ENCODE results near the gene ASXL1. TPM values are rescaled to one million over a fixed set of nuclear protein-coding genes. Genes with fewer than 3 reads are reported as not detected.

Gene ASXL1
- total and polyA plus RNA-seq, 10 of the 15 experiments (the other 5 are each of a cell fraction or from before 2014, with no cell fraction given) = 11.0 to 87.6 (median 56.8) TPM

DNA sequence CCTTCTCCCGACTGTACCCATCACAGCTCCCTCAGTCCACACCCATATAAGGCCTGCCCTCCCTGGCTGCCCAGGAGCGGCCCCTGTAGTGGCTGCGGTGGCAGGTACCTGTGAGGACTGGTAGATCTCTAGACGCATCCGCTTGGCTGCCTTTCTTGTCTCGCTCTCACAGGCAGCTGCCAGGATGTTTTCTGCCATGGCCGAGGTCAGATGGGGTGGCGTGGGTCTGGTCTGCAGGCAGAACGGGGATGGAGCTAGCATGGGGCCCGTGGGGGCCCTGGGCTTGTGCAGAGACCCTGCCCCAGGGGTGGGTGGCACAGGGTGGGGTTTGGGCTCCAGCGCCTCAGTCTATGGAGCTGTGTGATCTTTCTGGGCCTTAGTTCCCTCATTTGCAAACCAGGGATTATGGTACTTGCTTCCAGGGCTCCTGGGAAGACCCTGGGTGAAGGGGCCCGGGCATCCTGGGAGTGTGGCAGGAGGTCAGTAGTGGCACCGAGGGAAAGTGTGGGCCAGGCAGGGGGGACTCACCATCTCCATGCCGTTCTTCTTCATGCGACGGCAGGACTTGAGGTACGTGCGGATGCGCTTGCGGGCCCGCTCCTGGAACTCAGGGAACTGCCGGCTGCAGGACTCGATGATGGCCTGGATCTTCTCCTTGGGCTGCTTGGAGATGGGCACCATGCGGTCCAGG lies 94.8 kb downstream of the ASXL1 start:
- no peaks in the 10 kb centered on the region for H3K9me3 ChIP-seq (replicated peaks; ENCODE audit: control insufficient read depth, insufficient read depth, low read length)
- no TSS peak for BruUV-seq (replicated peaks)
- ATAC-seq (no peak), DNase-seq (ENCODE audit: low read depth, low spot score) (no peak), FAIRE-seq (no peak)
- intact Hi-C loops (cut with micrococcal nuclease; ENCODE audit: unreplicated experiment) = no loop called here
- POLR2A ChIA-PET = no interaction called here
- H3K79me2 ChIP-seq (ENCODE audit: control insufficient read depth, insufficient read depth, low read length) = no peaks in the 10 kb centered on the region
- CTCF ChIA-PET = interaction anchor here (1.6 kb wide), 1 partner anchor 115 kb away, joined by 5 read pairs; no protein-coding TSS in a partner anchor
- H3K4me2 ChIP-seq (ENCODE audit: control insufficient read depth, insufficient read depth) = no peak overlapping the region
- H3K27me3 ChIP-seq (replicated peaks in 1 of 2; ENCODE audit: control insufficient read depth in 2 of 2, insufficient read depth in 2 of 2, low read length in 1 of 2) = no peaks in the 10 kb centered on the region
- 70% methylated on average over 23 of the region's 24 CpGs for WGBS (ENCODE audit: insufficient coverage, insufficient replicate concordance, low lambda C conversion rate, missing lambda C conversion rate)
- TF ChIP-seq SMARCA5 (IDR thresholded peaks at IDR 0.05) (no peak), CHD1 (IDR thresholded peaks at IDR 0.05; ENCODE audit: low read depth, low read length) (no peak), RFX5 (IDR thresholded peaks at IDR 0.05; ENCODE audit: low read depth, low read length) (no peak), HCFC1 (IDR thresholded peaks at IDR 0.05; ENCODE audit: low read length) (no peak), KLF5 (IDR thresholded peaks at IDR 0.05; ENCODE audit: partially characterized antibody) (no peak), SREBF2 (IDR thresholded peaks at IDR 0.05; ENCODE audit: low read length) (no peak), SIN3A (IDR thresholded peaks at IDR 0.05; ENCODE audit: low read depth, low read length) (no peak)
- H3K36me3 ChIP-seq (ENCODE audit: control insufficient read depth in 2 of 2, insufficient read depth in 2 of 2, low read length in 1 of 2) = no peaks in the 10 kb centered on the region; a peak in 1 of 4 replicates
- no peaks in the 10 kb centered on the region for H4K20me1 ChIP-seq (ENCODE audit: control insufficient read depth, insufficient read depth)
- no peak overlapping the region for H3K4me3 ChIP-seq
- no peak overlapping the region for H2AFZ ChIP-seq (ENCODE audit: control insufficient read depth, low read depth, low read length)
- SMC1A ChIA-PET (ENCODE audit: uncharacterized antibody, unreplicated experiment) = no interaction called here
- no peaks in the 10 kb centered on the region for H3K4me1 ChIP-seq (ENCODE audit: control insufficient read depth, insufficient read depth, low read length)
- H3K9ac ChIP-seq (ENCODE audit: control insufficient read depth, insufficient read depth, low read length) = no peak overlapping the region
- no peak overlapping the region for H3K27ac ChIP-seq (ENCODE audit: control insufficient read depth, insufficient read depth)
- in situ Hi-C loops (cut with MboI) = no loop called here
- RAD21 ChIA-PET (ENCODE audit: unreplicated experiment) = no interaction called here

DNA sequence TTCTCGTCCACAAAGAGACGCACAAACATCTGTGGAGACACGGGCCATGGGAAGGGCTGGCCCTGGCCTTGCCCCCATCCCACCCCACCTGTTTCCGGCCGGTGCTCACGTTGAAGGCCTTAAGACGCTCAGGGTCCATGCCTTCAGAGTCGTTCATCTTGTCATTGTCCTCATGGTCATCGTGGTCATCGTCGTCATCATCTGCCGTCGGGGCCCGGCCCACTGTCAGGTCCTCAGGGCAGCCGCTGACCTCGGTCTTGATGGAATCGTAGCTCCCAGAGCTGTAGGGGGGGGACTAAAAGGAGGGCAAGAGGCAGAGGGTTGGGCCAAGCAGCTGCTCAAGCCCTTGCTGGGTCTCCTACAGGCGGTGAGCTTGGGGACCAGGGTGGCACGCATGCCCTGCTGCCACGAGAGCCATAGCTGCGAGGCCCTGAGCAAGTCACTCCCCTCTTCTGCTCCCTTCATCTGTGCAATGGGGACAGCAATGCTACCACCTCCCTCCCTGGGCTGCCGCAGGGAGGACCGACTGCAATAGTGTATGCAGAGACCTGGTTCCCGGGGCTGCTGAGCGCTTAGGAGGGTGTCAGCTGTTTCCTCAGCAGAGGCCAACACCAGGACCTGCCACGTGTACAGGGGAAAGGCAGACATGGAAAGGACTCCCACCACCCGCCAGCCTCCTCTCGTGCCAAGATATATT lies 95.5 kb downstream of the ASXL1 start:
- H3K4me3 ChIP-seq = no peak overlapping the region
- WGBS (ENCODE audit: insufficient coverage, insufficient replicate concordance, low lambda C conversion rate, missing lambda C conversion rate) = 59% methylated on average over 26 of the region's 28 CpGs
- no peak overlapping the region for H3K27ac ChIP-seq (ENCODE audit: control insufficient read depth, insufficient read depth)
- in situ Hi-C loops (cut with MboI) (no loop called here), intact Hi-C loops (cut with micrococcal nuclease; ENCODE audit: unreplicated experiment) (no loop called here)
- H4K20me1 ChIP-seq (ENCODE audit: control insufficient read depth, insufficient read depth) = no peaks in the 10 kb centered on the region
- H3K36me3 ChIP-seq (ENCODE audit: control insufficient read depth in 2 of 2, insufficient read depth in 2 of 2, low read length in 1 of 2) = no peaks in the 10 kb centered on the region; a peak in 1 of 4 replicates
- no peaks in the 10 kb centered on the region for H3K27me3 ChIP-seq (replicated peaks in 1 of 2; ENCODE audit: control insufficient read depth in 2 of 2, insufficient read depth in 2 of 2, low read length in 1 of 2)
- CTCF ChIA-PET = interaction anchor here (1.6 kb wide), 1 partner anchor 116 kb away, joined by 5 read pairs; no protein-coding TSS in a partner anchor
- RAD21 ChIA-PET (ENCODE audit: unreplicated experiment) = no interaction called here
- H3K4me2 ChIP-seq (ENCODE audit: control insufficient read depth, insufficient read depth) = no peak overlapping the region
- TF ChIP-seq SP1 (IDR thresholded peaks at IDR 0.05; ENCODE audit: low read depth, low read length) = no peak
- TF ChIP-seq ZBED1 (IDR thresholded peaks at IDR 0.05; ENCODE audit: borderline replicate concordance) = no peak
- BruUV-seq (replicated peaks) = no TSS peak
- ATAC-seq (no peak), DNase-seq (ENCODE audit: low read depth, low spot score) (no peak), FAIRE-seq (no peak)
- H3K79me2 ChIP-seq (ENCODE audit: control insufficient read depth, insufficient read depth, low read length) = no peaks in the 10 kb centered on the region
- no peak overlapping the region for H2AFZ ChIP-seq (ENCODE audit: control insufficient read depth, low read depth, low read length)
- H3K4me1 ChIP-seq (ENCODE audit: control insufficient read depth, insufficient read depth, low read length) = no peaks in the 10 kb centered on the region
- POLR2A ChIA-PET = interaction anchor here (0.6 kb wide), 1 partner anchor 10 kb away, joined by 3 read pairs; no protein-coding TSS in a partner anchor
- H3K9me3 ChIP-seq (replicated peaks; ENCODE audit: control insufficient read depth, insufficient read depth, low read length) = no peaks in the 10 kb centered on the region
- H3K9ac ChIP-seq (ENCODE audit: control insufficient read depth, insufficient read depth, low read length) = no peak overlapping the region
- SMC1A ChIA-PET (ENCODE audit: uncharacterized antibody, unreplicated experiment) = no interaction called here
